ENCODE data around the gene FFAR3. TPM values are rescaled to one million over a fixed set of nuclear protein-coding genes. Genes with fewer than 3 reads are reported as not detected.

The FFAR3 gene
- total RNA-seq, 1 experiment from 2014 or later, result 0.15 TPM

DNA sequence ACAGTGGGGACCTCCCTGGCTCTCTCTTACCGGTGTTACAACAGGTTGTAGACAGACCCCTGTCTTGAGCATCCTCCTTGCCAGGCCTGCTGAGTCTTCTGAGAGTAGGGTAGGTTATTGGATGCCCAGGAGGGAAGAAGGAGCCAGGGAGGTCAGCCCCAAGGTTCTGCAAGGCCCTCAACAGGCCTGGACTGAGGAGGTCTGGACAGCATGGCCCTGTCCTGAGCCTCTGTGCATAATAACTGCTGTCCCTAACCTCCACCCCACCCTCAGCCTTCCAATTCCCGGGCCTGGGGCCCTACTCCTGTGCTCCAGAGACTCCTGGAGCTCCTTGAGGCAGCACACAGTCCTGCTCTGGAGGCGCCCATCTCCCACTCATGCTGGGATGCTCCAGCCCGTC lies 28.9 kb upstream of the FFAR3 start:
- Histone ChIP-seq H3K4me1 (ENCODE audit: insufficient read depth, low read length, poor library complexity, severe bottlenecking) (no peaks in the 10 kb centered on the region), H3K27me3 (replicated peaks; ENCODE audit: insufficient read depth, low read depth, low read length, poor library complexity) (peaks cover 10% of the 10 kb centered on the region), H3K27ac (ENCODE audit: low read depth, low read length, poor library complexity, severe bottlenecking) (no peak overlapping the region), H3K9me3 (ENCODE audit: low read depth, low read length, poor library complexity, severe bottlenecking) (no peaks in the 10 kb centered on the region), H3K36me3 (ENCODE audit: insufficient read depth, low read length, poor library complexity, severe bottlenecking) (no peaks in the 10 kb centered on the region), H3K4me3 (ENCODE audit: low read depth, low read length, poor library complexity, severe bottlenecking) (no peak overlapping the region)
- TF ChIP-seq EZH2 (IDR thresholded peaks at IDR 0.05; ENCODE audit: borderline replicate concordance, low read depth, low read length, poor library complexity, severe bottlenecking), result no peak
- TF ChIP-seq, protein P1, sequence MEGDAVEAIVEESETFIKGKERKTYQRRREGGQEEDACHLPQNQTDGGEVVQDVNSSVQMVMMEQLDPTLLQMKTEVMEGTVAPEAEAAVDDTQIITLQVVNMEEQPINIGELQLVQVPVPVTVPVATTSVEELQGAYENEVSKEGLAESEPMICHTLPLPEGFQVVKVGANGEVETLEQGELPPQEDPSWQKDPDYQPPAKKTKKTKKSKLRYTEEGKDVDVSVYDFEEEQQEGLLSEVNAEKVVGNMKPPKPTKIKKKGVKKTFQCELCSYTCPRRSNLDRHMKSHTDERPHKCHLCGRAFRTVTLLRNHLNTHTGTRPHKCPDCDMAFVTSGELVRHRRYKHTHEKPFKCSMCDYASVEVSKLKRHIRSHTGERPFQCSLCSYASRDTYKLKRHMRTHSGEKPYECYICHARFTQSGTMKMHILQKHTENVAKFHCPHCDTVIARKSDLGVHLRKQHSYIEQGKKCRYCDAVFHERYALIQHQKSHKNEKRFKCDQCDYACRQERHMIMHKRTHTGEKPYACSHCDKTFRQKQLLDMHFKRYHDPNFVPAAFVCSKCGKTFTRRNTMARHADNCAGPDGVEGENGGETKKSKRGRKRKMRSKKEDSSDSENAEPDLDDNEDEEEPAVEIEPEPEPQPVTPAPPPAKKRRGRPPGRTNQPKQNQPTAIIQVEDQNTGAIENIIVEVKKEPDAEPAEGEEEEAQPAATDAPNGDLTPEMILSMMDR (conservative IDR thresholded peaks at IDR 0.05; ENCODE audit: low read depth, low read length), result no peak
- ChIA-PET CTCF (no interaction called here), POLR2A (ENCODE audit: low non-redundant PET) (no interaction called here)
- no peak for DNase-seq (ENCODE audit: low spot score)
- intact Hi-C loops (cut with micrococcal nuclease; ENCODE audit: unreplicated experiment), result no loop called here
- no TSS peak for BruUV-seq (replicated peaks)

DNA sequence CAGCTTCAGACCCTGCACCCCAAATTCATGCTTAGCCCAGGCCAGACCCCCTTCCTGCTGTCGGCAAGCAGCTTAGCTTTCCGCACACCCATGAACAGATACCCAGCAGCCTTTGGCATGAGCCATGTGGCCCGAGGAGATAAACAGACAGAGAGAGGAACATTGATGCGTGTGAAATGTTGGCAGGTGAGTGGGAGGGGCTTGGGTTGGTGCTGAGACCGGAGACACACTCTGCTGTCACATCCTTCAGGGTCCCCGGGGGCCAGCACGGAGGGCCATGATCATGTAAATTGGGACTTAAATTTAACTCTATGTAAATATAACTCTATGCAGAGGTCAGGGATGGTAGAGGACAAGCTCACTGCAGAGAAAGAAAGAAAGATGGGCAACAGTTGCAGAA lies 27.8 kb upstream of the FFAR3 start:
- TF ChIP-seq, protein P1 (conservative IDR thresholded peaks at IDR 0.05; ENCODE audit: low read depth, low read length), result no peak
- TF ChIP-seq EZH2 (IDR thresholded peaks at IDR 0.05; ENCODE audit: borderline replicate concordance, low read depth, low read length, poor library complexity, severe bottlenecking), result no peak
- Histone ChIP-seq H3K36me3 (ENCODE audit: insufficient read depth, low read length, poor library complexity, severe bottlenecking) (no peaks in the 10 kb centered on the region), H3K9me3 (ENCODE audit: low read depth, low read length, poor library complexity, severe bottlenecking) (no peaks in the 10 kb centered on the region), H3K4me1 (ENCODE audit: insufficient read depth, low read length, poor library complexity, severe bottlenecking) (no peaks in the 10 kb centered on the region), H3K27me3 (replicated peaks; ENCODE audit: insufficient read depth, low read depth, low read length, poor library complexity) (peaks cover 7% of the 10 kb centered on the region), H3K27ac (ENCODE audit: low read depth, low read length, poor library complexity, severe bottlenecking) (no peak overlapping the region), H3K4me3 (ENCODE audit: low read depth, low read length, poor library complexity, severe bottlenecking) (no peak overlapping the region)
- no peak for DNase-seq (ENCODE audit: low spot score)
- ChIA-PET CTCF (no interaction called here), POLR2A (ENCODE audit: low non-redundant PET) (no interaction called here)
- intact Hi-C loops (cut with micrococcal nuclease; ENCODE audit: unreplicated experiment), result no loop called here
- no TSS peak for BruUV-seq (replicated peaks)

DNA sequence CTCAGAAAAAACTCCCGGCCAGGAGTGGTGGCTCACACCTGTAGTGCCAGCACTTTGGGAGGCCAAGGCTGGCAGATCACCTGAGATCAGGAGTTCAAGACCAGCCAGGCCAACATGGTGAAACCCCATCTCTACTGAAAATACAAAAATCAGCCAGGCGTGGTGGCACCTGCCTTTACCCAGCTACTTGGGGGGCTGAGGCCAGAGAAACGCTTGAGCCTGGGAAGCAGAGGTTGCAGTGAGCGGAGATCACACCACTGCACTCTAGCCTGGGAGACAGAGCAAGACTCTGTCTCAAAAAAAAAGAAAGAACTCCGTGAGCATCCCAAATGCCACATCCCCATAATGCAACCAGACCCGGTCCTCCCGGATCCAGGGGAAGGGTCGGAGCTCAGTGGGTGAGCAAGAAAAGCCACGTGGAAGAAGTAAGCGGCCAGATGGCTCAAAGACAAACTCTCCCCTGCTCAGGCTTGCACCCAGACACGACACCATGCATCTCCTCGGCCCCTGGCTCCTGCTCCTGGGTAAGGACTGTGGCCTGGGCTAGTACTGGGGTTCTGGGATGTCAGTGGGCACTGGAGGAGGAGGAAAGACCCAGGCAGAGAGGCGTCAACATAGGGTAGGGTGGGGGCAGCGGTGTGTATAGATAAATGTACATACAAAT lies 26.6 kb upstream of the FFAR3 start:
- CTCF ChIA-PET, result no interaction called here
- no peak for TF ChIP-seq EZH2 (IDR thresholded peaks at IDR 0.05; ENCODE audit: borderline replicate concordance, low read depth, low read length, poor library complexity, severe bottlenecking)
- TF ChIP-seq, protein P1 (conservative IDR thresholded peaks at IDR 0.05; ENCODE audit: low read depth, low read length), result no peak
- Histone ChIP-seq H3K4me3 (ENCODE audit: low read depth, low read length, poor library complexity, severe bottlenecking) (no peak overlapping the region), H3K27ac (ENCODE audit: low read depth, low read length, poor library complexity, severe bottlenecking) (no peak overlapping the region), H3K4me1 (ENCODE audit: insufficient read depth, low read length, poor library complexity, severe bottlenecking) (no peaks in the 10 kb centered on the region), H3K36me3 (ENCODE audit: insufficient read depth, low read length, poor library complexity, severe bottlenecking) (no peaks in the 10 kb centered on the region), H3K9me3 (ENCODE audit: low read depth, low read length, poor library complexity, severe bottlenecking) (no peaks in the 10 kb centered on the region), H3K27me3 (replicated peaks; ENCODE audit: insufficient read depth, low read depth, low read length, poor library complexity) (peaks cover 4% of the 10 kb centered on the region)
- POLR2A ChIA-PET (ENCODE audit: low non-redundant PET), result interaction anchor here (0.5 kb wide), 1 partner anchor 670 kb away, joined by 3 read pairs; no protein-coding TSS in a partner anchor
- no TSS peak for BruUV-seq (replicated peaks)
- intact Hi-C loops (cut with micrococcal nuclease; ENCODE audit: unreplicated experiment), result no loop called here
- DNase-seq (ENCODE audit: low spot score), result no peak
